OCI-LY3 (cell line): ENCODE measurements around the gene PEPD.

Experiments used
- EZH2phosphoT487 ChIP-seq: fragments of 200-600 bp; shearing (Covaris generic); IDR thresholded peaks from 2 replicates; pipeline ENCODE4 v1.6.1; 2018; ENCODE audit warnings: antibody characterized with exemption, mixed run types, low read depth
- TF ChIP-seq, protein P1 (sequence below): fragments of 200-600, 300-600 bp; sonication (generic); IDR thresholded peaks from 2 replicates; pipeline ENCODE4 v1.5.1; 2014; ENCODE audit warnings: antibody characterized with exemption, low read length, low read depth

- TF ChIP-seq, protein P1, sequence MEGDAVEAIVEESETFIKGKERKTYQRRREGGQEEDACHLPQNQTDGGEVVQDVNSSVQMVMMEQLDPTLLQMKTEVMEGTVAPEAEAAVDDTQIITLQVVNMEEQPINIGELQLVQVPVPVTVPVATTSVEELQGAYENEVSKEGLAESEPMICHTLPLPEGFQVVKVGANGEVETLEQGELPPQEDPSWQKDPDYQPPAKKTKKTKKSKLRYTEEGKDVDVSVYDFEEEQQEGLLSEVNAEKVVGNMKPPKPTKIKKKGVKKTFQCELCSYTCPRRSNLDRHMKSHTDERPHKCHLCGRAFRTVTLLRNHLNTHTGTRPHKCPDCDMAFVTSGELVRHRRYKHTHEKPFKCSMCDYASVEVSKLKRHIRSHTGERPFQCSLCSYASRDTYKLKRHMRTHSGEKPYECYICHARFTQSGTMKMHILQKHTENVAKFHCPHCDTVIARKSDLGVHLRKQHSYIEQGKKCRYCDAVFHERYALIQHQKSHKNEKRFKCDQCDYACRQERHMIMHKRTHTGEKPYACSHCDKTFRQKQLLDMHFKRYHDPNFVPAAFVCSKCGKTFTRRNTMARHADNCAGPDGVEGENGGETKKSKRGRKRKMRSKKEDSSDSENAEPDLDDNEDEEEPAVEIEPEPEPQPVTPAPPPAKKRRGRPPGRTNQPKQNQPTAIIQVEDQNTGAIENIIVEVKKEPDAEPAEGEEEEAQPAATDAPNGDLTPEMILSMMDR = no peak
- TF ChIP-seq EZH2phosphoT487 = no peak
These were observed 70.9 kb downstream of the PEPD start for GRCh38 chr19:33450689-33451088.
